GM21737 (cell line): Measurements from ENCODE around the gene CPAMD8.

Experiments
- ATAC-seq: cut with Tn5 transposase; IDR thresholded peaks from one replicate; pipeline ENCODE4 v1.9.1; 2021; ENCODE audit warnings: mild to moderate bottlenecking, moderate library complexity; ENCODE audit not compliant: unreplicated experiment

Gene CPAMD8

GRCh38 chr19:16851031-16851712 lies 175.4 kb downstream of the CPAMD8 start:
- no peak for ATAC-seq

- no peak for ATAC-seq
These were observed 176.5 kb downstream of the CPAMD8 start for GRCh38 chr19:16850133-16850532.

GRCh38 chr19:16849168-16849567 lies 177.4 kb downstream of the CPAMD8 start:
- ATAC-seq = no peak

- no peak for ATAC-seq
These were observed 179.2 kb downstream of the CPAMD8 start for GRCh38 chr19:16847430-16847829.

- ATAC-seq = no peak
These were observed 179.7 kb downstream of the CPAMD8 start for GRCh38 chr19:16846901-16847300.
